NCI-H2107 treated with DMSO at 0.1 percent for 48 hours (cell line): ENCODE results near the gene MINDY1.
A peak's percentile ranks its signal among the peaks of the same experiment; 100 is the strongest.

Source experiments
- DNase-seq: peaks from one replicate; lab custom pipeline; 2025; ENCODE audit not compliant: unreplicated experiment; lab: John Stamatoyannopoulos, UW

The MINDY1 gene

DNA sequence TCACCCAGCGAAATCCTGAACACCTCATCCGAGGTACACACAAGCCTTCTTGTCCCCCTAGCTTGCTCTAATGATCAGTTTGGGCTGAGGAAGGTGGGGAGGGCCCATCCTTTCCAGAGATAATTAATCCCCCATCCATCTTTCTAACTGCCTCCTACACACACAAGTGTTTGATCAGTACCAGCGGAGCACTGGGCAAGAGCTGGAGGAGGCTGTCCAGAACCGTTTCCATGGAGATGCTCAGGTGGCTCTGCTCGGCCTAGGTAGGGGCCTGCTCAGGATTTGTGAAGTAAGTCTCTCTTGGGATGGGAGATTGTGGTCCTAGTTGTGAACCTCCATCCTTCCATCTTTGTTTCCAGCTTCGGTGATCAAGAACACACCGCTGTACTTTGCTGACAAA is 18.8 kb downstream of the MINDY1 start:
- no peak for DNase-seq

- no peak for DNase-seq
These were observed 21.4 kb downstream of the MINDY1 start for GRCh38 chr1:150985179-150985825.

DNA sequence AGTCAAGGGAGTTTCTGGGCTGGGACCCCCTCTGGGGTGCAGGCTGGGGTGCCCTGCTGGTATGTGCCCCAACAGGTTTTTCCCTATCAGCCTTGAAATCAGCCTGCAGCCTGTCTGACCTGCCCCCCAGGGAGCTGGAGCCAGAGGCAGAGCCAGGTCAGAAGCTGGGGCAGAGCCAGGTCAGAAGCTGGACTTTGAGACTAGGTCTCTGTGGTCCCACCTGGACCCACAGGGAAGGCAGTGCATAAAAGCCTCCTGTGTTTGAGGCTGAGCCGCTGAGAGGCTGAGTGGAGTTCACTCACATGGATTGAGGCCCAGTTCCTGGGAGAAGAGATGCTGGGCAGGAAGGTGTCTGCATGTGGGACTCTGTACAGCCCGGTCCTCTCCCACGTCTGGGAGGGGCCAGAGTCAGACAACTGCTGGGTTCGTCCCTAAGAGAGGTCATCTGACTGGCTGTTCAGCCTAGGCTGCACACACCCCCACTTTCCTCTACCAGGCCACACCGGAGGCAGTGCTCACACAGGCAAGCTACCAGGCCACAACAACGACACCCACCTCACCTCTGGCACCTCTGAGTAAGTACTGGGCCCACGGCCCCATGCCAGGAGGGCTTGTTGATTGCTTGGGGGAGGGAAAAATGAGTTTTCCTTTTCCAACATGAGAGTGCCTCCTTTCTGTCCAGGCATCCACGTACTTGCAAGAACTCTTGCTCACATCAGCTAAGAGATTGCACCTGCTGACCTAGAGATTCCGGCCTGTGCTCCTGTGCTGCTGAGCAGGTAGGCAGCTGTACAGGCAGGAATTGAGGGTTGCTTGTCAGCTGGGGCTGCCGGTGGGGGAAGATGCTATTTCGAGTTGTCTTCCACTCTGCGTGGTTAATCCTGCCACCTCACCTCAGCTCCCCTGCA is 24.6 kb downstream of the MINDY1 start, which contains the start of gene ANXA9:
Gene ANXA9, plus strand, starts transcription at position 488 of the 908 bp plus-strand sequence. CDS start 814 bp downstream, outside the sequence.
- peak; percentile 18 for DNase-seq

DNA sequence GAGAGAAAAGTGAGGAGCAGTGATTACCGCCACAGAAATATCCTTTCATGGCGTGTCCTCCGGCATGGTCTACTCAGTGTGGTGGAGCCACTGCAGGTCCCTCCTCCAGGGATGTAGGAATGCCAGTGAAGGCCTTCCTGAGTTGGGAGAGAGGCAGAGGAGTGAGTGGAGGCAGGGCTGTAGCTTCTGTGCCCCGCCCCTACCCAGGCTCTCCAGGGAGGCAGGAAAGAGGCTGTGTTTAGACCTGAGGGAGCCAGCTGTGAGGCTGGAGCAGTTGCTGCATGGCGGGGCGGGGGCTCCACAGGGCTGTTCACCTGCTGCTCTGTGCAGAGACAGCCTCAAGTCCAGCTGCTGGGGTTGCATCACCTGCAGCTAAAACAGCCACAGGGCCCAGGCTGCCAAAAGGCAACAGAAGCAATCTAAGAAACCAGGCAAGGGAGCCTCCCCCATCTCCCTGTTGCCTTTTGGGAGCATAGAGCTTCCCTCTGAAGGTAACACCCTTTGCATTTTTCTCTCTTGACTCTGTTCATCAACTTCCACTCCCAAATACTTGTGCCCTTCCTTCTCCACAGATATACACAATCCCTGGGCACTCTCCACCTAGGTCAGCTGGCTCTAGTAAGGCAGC is 25.4 kb downstream of the MINDY1 start:
- DNase-seq = peak; percentile 95

DNA sequence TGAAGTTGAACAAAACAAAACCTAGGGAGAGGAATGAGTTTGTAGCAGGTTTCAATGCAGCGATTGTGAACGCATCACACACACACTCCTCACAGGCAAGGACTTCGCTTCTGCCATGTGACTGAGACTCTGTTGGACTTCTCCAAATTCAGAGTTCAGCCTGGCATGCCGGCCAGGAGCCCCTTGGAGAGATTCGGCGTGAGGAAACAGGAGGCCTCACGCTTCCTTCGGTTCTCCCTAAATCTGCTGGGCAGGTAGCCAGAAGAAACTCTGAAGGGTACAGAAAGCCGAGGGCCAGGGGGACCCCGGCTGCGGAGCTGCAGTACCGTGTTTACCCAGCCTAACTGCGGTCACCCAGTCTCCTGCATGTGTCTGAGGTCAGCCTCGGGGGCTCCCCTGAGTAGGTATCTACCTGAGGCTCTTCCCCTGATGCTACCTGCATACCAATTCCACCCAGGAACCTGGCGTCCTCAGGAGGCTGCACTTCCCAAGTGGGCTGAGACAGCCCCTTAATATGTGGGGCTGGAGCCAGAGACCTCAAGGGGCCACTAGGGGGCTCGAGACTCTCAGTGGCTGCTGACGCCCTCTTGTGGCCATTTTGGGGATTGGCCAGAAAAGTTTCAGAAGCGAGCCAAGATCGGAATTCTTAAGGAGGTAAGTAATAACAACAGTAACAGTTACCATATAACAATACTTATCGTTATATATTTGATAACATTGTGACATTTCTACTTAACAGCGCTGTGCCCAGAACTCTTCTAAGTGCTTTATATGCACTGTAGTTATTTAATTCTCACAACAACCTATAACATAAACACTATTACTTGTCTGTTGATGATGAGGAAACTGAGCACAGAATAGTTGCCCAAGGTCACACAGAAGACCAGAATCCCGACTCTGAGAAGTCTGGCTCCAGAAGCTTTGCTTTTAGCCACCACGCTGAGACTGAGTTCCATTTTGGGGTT is 27.3 kb downstream of the MINDY1 start:
- peak; percentile 91 for DNase-seq

DNA sequence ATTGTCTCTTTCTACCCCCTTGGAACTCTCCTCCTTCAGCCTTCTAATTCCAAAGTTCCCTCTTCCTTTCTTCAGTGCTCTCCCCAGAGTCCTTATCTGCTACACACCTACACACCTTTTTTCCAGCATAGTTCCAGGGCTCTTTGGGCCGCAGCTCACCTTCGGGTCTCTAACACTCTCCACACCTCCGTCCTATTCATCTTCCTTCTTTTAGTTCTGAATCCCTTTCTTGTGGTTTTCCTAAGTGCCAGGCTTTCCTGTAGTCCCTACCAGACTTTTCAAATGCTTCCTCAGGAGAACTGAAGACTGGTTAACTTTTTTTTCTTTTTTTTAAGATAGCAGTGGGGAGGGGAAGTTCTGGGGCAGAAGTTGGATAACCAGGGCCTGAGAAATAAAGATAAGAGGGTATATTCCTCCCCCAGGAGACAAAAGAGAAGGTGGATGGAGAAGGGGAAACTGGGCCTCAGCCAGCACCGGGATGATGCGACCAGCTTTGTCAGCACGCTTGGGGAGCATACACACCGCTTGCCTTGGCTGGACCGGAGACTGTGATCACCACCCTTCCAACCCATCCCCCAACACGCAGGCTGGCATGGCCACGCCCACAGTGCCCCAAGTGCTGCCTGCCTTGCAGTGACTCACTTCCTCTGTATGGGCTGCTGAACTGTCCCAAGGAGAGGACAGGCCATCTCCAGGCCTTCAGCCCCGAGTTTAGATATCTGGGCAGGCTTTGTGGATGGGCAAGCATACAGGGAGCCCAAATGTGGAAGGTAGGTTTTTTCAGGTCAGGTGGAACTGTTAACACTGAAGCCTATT is 29.6 kb downstream of the MINDY1 start:
- no peak for DNase-seq

GRCh38 chr1:150976401-150976821 is 30.3 kb downstream of the MINDY1 start:
- no peak for DNase-seq

- peak; percentile 15 for DNase-seq
These were observed 31.9 kb downstream of the MINDY1 start, which contains the start of gene CERS2 for GRCh38 chr1:150974580-150975478. CERS2 (minus strand) TSS chr1:150974835; CDS start chr1:150969090, 5,745 bp downstream.

GRCh38 chr1:150973836-150974579 is 32.7 kb downstream of the MINDY1 start:
- no peak for DNase-seq

GRCh38 chr1:150973258-150973835 is 33.4 kb downstream of the MINDY1 start:
- DNase-seq = no peak

DNA sequence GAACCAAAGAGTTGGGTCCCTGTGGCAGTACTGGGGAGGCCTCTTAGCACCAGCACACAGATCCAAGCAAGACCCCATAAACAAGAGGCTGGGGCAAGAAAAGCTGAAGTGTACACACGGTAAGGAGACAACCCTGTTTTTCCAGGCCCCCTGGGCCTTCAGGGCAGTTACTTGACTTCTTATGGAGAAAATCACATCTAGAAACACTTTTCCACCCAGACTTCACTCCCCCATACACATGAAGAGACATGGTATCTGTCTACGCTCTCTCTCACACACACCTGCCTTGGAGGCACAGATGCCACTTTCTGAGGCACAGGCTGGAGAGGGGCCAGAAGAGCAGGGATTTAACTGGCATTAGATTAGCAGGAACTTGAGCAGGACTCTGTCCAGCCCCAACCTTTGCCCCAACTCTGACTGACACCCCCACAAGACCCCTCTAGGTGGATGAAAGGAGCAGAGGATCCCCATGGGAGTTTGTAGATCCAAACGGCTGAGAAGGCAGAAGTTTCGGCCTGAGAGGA is 34.2 kb downstream of the MINDY1 start:
- no peak for DNase-seq

DNA sequence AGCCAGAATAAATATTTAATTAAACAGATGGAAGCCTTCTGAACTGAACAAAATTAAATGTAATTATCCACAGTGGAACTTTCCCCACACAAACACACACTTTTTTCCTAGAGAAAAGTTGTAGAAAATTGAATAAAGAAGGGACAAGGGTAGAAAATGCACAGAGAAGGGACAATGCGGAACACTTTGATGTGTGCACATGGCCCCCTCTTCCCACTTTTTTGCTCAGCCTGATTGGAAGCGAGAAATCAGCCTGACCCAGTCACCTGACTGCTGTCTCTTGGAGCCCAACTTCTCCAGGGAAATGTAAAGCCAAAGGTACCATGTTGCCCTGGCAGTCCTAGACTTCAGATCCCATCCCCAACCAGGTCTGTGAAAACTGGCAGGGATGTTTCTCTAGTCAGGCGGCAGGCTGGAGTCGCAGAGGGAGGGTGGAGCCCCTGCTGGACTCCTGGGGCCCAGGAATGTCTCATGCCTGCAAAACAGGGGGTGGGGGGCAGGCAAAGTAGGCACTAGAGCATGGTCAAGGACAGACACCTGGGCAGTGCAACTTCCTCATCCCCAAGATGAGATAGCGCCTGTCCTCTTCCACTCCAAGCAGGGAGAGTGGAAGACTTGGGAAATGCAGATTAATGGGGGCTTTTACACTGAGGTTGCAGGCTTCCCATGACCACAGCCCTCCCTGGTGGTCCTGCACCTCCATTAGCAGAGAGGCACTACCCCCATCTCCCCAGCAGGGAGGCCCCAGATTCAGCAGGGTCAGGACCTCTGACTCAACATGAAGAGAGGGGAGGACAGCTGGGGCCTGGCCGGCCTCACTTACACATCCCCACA is 34.9 kb downstream of the MINDY1 start:
- no peak for DNase-seq

- no peak for DNase-seq
These were observed 35.7 kb downstream of the MINDY1 start for GRCh38 chr1:150970808-150971582.

DNA sequence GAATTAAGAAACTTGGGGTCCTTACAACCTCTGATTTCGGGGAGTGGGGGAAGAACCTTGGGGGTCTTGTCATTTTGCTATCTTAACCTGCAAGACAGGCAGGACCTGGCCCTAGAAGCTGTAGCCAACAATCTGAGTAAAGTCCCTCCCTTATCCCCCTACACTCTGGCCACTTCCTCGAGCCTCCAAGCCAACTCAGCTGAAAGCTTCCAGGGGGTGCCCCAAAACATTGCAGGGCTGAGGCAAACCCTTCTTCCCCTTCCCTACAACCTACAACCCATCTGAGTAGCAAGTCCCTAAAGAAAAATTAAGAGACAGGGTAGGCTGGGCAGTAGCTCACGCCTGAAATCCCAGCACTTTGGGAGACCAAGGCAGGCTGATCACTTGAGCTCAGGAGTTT is 37.1 kb downstream of the MINDY1 start:
- no peak for DNase-seq

DNA sequence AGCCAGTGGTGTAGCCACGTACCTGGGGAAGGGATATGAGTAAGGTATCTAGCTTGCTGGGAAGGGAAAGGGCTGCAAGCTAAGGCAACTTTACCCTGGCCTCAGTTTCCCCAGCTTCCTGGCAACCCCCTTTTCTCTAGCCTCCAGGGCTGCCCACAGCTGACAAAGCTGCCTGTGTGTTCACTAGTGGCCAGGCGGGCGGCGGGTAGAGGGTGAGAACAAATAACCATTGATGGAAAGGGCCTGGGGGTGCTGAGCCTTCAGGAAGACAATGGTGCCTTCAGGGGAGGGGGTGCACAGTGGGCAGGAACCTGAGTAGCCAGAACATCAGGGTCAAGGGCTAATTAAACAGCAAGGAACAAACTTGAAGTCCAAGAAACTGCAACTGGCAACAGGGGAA is 38.2 kb downstream of the MINDY1 start:
- no peak for DNase-seq

GRCh38 chr1:150967936-150968335 is 38.8 kb downstream of the MINDY1 start:
- DNase-seq = no peak
